ENCODE measurements around the gene CDC5L.

DNA sequence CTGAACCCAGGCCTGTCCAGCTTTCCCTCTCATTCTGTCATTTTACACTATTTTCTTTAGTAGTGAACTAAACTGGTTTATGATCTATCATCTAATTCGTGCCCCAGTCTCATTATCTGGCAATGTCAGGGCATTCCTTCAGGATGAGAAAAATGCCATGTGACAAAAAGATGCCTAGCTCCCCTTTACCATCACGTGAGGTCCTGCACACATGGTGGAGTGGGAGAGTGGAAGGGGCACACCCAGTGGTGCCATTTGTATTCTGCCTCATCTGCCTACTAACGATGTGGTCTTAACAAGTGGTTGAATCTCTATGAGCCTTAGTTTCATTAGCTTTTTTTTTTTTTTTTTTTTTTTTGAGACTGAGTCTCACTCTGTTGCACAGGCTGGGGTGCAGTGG lies 41.2 kb downstream of the CDC5L start:
- TF ChIP-seq, protein P1, sequence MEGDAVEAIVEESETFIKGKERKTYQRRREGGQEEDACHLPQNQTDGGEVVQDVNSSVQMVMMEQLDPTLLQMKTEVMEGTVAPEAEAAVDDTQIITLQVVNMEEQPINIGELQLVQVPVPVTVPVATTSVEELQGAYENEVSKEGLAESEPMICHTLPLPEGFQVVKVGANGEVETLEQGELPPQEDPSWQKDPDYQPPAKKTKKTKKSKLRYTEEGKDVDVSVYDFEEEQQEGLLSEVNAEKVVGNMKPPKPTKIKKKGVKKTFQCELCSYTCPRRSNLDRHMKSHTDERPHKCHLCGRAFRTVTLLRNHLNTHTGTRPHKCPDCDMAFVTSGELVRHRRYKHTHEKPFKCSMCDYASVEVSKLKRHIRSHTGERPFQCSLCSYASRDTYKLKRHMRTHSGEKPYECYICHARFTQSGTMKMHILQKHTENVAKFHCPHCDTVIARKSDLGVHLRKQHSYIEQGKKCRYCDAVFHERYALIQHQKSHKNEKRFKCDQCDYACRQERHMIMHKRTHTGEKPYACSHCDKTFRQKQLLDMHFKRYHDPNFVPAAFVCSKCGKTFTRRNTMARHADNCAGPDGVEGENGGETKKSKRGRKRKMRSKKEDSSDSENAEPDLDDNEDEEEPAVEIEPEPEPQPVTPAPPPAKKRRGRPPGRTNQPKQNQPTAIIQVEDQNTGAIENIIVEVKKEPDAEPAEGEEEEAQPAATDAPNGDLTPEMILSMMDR (IDR thresholded peaks at IDR 0.05), result no peak
- TF ChIP-seq POLR2A (IDR thresholded peaks at IDR 0.05), result no peak
